DMS114 treated with DMSO at 0.1 percent for 48 hours (cell line): ENCODE data around the gene FRAT2.
A peak's percentile ranks its signal among the peaks of the same experiment; 100 is the strongest.
"Not testable (repeated sequence)": the region's sequence is repeated elsewhere in the genome, so short reads cannot be mapped to it uniquely, and the experiment has no call there.

Source experiments
- DNase-seq: peaks from one replicate; lab custom pipeline; 2025; ENCODE audit not compliant: unreplicated experiment; lab: John Stamatoyannopoulos, UW

FRAT2 gene

DNA sequence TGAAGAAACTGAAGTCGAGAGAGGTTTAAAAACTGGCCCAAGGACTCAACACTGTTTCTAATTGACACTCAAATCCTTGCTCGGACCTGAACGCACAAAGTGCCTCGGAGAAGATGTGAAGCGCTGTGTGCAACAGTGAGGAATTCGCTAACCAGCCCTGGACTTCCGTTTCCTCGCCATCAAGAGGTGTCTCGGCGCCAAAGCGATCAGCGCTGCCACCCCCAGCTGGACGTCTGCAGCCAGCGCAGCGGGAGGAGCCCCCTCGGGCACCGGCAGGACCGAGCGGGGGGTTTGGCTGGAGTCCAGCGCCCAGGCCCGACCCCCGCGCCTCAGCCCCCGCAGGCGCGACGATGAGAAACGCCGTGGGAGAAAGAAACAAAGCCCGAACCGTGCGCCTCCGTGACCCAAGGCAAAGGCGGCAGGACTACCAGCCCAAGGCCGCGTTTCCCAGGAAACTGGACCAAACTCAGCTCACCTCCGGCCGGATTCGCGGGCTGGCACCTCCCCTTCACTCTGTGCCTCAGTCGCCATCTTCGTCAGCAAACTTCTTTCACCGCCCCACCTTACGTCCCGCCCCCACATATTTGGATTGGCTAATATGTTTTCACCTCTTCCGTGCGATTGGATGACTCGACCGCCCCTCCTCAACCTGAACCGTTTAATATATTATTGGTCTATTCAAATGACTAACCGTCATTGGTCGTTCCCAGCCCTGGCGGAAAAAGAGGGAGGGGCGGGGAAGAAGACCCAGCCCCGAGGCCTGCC, 42.2 kb downstream of the FRAT2 start, which contains the start of gene ARHGAP19:
ARHGAP19 (minus strand) TSS at position 541 of the 765 bp plus-strand sequence; CDS start at position 531, 10 bp downstream.
- peak; percentile 99 for DNase-seq

DNA sequence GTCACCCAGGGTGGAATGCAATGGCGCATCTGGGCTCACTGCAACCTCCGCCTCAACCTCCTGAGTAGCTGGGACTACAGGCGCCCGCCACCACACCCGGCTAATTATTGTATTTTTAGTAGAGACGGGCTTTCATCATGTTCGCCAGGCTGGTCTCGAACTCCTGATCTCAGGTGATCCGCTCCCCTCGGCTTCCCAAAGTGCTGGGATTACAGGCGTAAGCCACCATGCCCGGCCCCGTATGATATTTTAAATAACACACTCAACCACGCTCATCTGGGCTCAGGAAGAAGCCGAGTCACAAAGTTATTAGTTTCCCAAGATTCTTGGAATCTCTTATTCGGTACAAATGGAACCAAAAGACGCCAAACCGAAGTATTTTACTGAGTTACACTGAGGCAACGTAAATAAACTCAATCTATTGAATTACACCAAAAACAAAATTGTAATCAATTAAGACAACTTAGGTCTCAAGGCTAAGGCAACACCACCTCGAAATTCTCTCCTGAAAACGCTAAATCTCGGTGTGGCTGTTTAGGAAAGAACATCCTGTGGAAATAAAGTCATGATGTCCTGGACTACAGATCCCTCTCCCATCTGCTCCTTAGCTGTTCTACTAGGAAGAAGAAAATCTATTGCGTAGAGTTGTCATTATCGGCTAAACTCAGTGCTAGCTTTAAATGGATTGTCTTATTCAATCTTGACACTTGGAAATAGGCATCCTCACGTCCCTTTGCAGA, 43.0 kb downstream of the FRAT2 start:
- no peak for DNase-seq

DNA sequence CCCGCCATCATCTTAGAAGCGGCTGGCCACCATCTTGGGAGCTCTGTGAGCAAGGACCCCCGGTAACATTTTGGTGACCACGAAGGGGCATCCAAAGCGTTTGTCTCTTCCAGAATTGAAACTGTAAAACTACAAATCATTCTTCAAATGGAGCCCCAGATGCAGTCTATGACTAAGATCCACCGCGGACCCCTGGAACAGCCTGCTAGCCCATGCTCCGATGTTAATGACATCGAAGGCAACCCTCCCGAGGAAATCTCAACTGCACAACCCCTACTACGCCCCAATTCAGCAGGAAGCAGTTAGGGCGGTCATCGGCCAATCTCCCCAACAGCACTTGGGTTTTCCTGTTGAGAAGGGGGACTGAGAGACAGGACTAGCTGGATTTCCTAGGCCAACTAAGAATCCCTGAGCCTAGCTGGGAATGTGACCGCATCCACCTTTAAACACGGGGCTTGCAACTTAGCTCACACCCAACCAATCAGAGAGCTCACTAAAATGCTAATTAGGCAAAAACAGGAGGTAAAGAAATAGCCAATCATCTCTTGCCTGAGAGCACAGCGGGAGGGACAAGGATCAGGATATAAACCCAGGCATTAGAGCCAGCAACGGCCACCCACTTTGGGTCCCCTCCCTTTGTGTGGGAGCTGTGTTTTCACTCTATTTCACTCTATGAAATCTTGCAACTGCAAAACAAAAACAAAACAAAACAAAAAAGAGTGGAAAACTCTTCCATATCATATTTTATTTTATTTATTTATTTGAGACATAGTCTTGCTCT, 43.8 kb downstream of the FRAT2 start:
- DNase-seq, result not testable (repeated sequence)

DNA sequence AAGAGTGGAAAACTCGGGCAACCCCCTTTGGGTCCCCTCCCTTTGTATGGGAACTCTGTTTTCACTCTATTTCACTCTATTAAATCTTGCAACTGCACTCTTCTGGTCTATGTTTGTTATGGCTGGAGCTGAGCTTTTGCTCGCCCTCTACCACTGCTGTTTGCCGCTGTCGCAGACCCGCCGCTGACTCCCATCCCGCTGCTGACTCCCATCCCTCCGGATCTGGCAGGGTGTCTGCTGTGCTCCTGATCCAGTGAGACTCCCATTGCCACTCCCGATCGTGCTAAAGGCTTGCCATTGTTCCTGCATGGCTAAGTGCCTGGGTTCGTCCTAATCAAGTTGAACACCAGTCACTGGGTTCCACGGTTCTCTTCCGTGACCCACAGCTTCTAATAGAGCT, 44.5 kb downstream of the FRAT2 start:
- DNase-seq, result not testable (repeated sequence)
